NT2/D1 (cell line): ENCODE results near the gene ECT2.

Experiments used
- SUZ12 ChIP-seq: IDR thresholded peaks from 2 replicates; pipeline ENCODE4 v1.6.1; 2011; ENCODE audit not compliant: insufficient read length, insufficient read depth; ENCODE audit errors: extremely low read depth
- YY1 ChIP-seq: IDR thresholded peaks from 2 replicates; pipeline ENCODE4 v1.6.1; 2011; ENCODE audit not compliant: insufficient read length, insufficient read depth

- TF ChIP-seq YY1 (no peak), SUZ12 (no peak)
Observed at GRCh38 chr3:172813462-172813861, 62.9 kb downstream of the ECT2 start.
